CD4-positive, alpha-beta T cell treated with Interferon gamma for 1 hour (primary cell): ENCODE results near the gene SPN.
"Not testable (repeated sequence)": the region's sequence is repeated elsewhere in the genome, so short reads cannot be mapped to it uniquely, and the experiment has no call there.

Source experiments
- DNase-seq: peaks from one replicate; pipeline ENCODE4 v3.0.0-alpha.2; 2020

Gene SPN

GRCh38 chr16:29663016-29663806 lies at the start of gene SPN:
Gene SPN (plus strand): TSS chr16:29663247. CDS start chr16:29663729, 482 bp downstream.
- DNase-seq, result no peak

GRCh38 chr16:29613307-29614057 lies 49.6 kb upstream of the SPN start:
- peak; percentile 88 for DNase-seq

GRCh38 chr16:29614691-29615314 lies 48.2 kb upstream of the SPN start:
- DNase-seq, result not testable (repeated sequence)

GRCh38 chr16:29616127-29616526 lies 46.9 kb upstream of the SPN start:
- DNase-seq, result not testable (repeated sequence)

GRCh38 chr16:29620591-29620990 lies 42.5 kb upstream of the SPN start:
- DNase-seq, result not testable (repeated sequence)

- not testable (repeated sequence) for DNase-seq
Observed at GRCh38 chr16:29622738-29623137, 40.3 kb upstream of the SPN start.

GRCh38 chr16:29623253-29623652 lies 39.8 kb upstream of the SPN start:
- not testable (repeated sequence) for DNase-seq

- DNase-seq, result not testable (repeated sequence)
Observed at GRCh38 chr16:29625114-29625513, 37.9 kb upstream of the SPN start.

- peak; percentile 50 for DNase-seq
Observed at GRCh38 chr16:29626778-29627331, 36.2 kb upstream of the SPN start.

- not testable (repeated sequence) for DNase-seq
Observed at GRCh38 chr16:29627661-29628075, 35.4 kb upstream of the SPN start.

GRCh38 chr16:29628707-29629106 lies 34.3 kb upstream of the SPN start:
- not testable (repeated sequence) for DNase-seq

GRCh38 chr16:29629318-29629717 lies 33.7 kb upstream of the SPN start:
- not testable (repeated sequence) for DNase-seq

GRCh38 chr16:29631658-29632057 lies 31.4 kb upstream of the SPN start:
- DNase-seq, result not testable (repeated sequence)

GRCh38 chr16:29635902-29636301 lies 27.1 kb upstream of the SPN start:
- not testable (repeated sequence) for DNase-seq

- not testable (repeated sequence) for DNase-seq
Observed at GRCh38 chr16:29636368-29636767, 26.7 kb upstream of the SPN start.

GRCh38 chr16:29638751-29639150 lies 24.3 kb upstream of the SPN start:
- not testable (repeated sequence) for DNase-seq

- DNase-seq, result no peak
Observed at GRCh38 chr16:29641561-29641960, 21.5 kb upstream of the SPN start.

- no peak for DNase-seq
Observed at GRCh38 chr16:29643596-29643995, 19.5 kb upstream of the SPN start.

- DNase-seq, result no peak
Observed at GRCh38 chr16:29644338-29644857, 18.6 kb upstream of the SPN start.

GRCh38 chr16:29644973-29645693 lies 17.9 kb upstream of the SPN start:
- DNase-seq, result no peak

GRCh38 chr16:29645694-29646187 lies 17.3 kb upstream of the SPN start:
- peak; percentile 28 for DNase-seq

- DNase-seq, result no peak
Observed at GRCh38 chr16:29646947-29647346, 16.1 kb upstream of the SPN start.
